Rectal smooth muscle tissue (tissue), 1 donor: Measurements from ENCODE around the gene FN1.

Source experiments
- H3K27ac ChIP-seq: one replicate; pipeline ENCODE4 v1.7.0; 2013; ENCODE audit warnings: low read depth, low read length, inconsistent platforms
- H3K27me3 ChIP-seq: one replicate; pipeline ENCODE4 v1.7.0; 2013; ENCODE audit warnings: low read length; ENCODE audit not compliant: control insufficient read depth, insufficient read depth
- H3K36me3 ChIP-seq: one replicate; pipeline ENCODE4 v1.7.0; 2013; ENCODE audit warnings: low read length; ENCODE audit not compliant: control insufficient read depth, insufficient read depth
- H3K4me1 ChIP-seq: one replicate; pipeline ENCODE4 v1.7.0; 2013; ENCODE audit warnings: low read length; ENCODE audit not compliant: control insufficient read depth, insufficient read depth
- H3K4me3 ChIP-seq: one replicate; pipeline ENCODE4 v1.7.0; 2013; ENCODE audit warnings: low read length
- H3K9ac ChIP-seq: one replicate; pipeline ENCODE4 v1.7.0; 2013; ENCODE audit warnings: low read length

The FN1 gene

GRCh38 chr2:215378045-215378444 lies 57.8 kb downstream of the FN1 start:
- Histone ChIP-seq H3K9ac (no peak overlapping the region), H3K36me3 (peaks cover 40% of the 10 kb centered on the region), H3K4me3 (no peak overlapping the region), H3K27ac (no peak overlapping the region), H3K4me1 (no peaks in the 10 kb centered on the region), H3K27me3 (no peaks in the 10 kb centered on the region)

- Histone ChIP-seq H3K4me3 (no peak overlapping the region), H3K9ac (no peak overlapping the region), H3K36me3 (peaks cover 36% of the 10 kb centered on the region), H3K4me1 (no peaks in the 10 kb centered on the region), H3K27ac (no peak overlapping the region), H3K27me3 (no peaks in the 10 kb centered on the region)
These were observed 58.6 kb downstream of the FN1 start for GRCh38 chr2:215377283-215377682.

- Histone ChIP-seq H3K4me3 (no peak overlapping the region), H3K27ac (no peak overlapping the region), H3K36me3 (peaks cover 32% of the 10 kb centered on the region), H3K4me1 (no peaks in the 10 kb centered on the region), H3K27me3 (no peaks in the 10 kb centered on the region), H3K9ac (no peak overlapping the region)
These were observed 59.6 kb downstream of the FN1 start for GRCh38 chr2:215376103-215376780.

- no peaks in the 10 kb centered on the region for H3K27me3 ChIP-seq
- H3K9ac ChIP-seq = no peak overlapping the region
- H3K4me1 ChIP-seq = no peaks in the 10 kb centered on the region
- no peak overlapping the region for H3K27ac ChIP-seq
- H3K4me3 ChIP-seq = no peak overlapping the region
- H3K36me3 ChIP-seq = peaks cover 34% of the 10 kb centered on the region
These were observed 60.4 kb downstream of the FN1 start for GRCh38 chr2:215375467-215375830.

GRCh38 chr2:215374642-215375466 lies 61.0 kb downstream of the FN1 start:
- Histone ChIP-seq H3K4me1 (no peaks in the 10 kb centered on the region), H3K36me3 (peaks cover 35% of the 10 kb centered on the region), H3K4me3 (no peak overlapping the region), H3K27me3 (no peaks in the 10 kb centered on the region), H3K27ac (peak overlapping the region; percentile 7), H3K9ac (no peak overlapping the region)

- peaks cover 41% of the 10 kb centered on the region for H3K36me3 ChIP-seq
These were observed 61.9 kb downstream of the FN1 start for GRCh38 chr2:215374002-215374401.

GRCh38 chr2:215372968-215373649 lies 62.8 kb downstream of the FN1 start:
- peaks cover 41% of the 10 kb centered on the region for H3K36me3 ChIP-seq
- no peak overlapping the region for H3K4me3 ChIP-seq

More at GRCh38 chr2:215374002-215374401, 61.9 kb downstream of the FN1 start:
- Histone ChIP-seq H3K4me1 (no peaks in the 10 kb centered on the region), H3K27ac (no peak overlapping the region), H3K9ac (no peak overlapping the region), H3K4me3 (no peak overlapping the region), H3K27me3 (no peaks in the 10 kb centered on the region)

GRCh38 chr2:215371915-215372897 lies 63.7 kb downstream of the FN1 start:
- Histone ChIP-seq H3K27ac (no peak overlapping the region), H3K4me1 (no peaks in the 10 kb centered on the region), H3K36me3 (peaks cover 37% of the 10 kb centered on the region), H3K9ac (no peak overlapping the region), H3K4me3 (no peak overlapping the region), H3K27me3 (no peaks in the 10 kb centered on the region)

More at GRCh38 chr2:215372968-215373649, 62.8 kb downstream of the FN1 start:
- Histone ChIP-seq H3K4me1 (no peaks in the 10 kb centered on the region), H3K27me3 (no peaks in the 10 kb centered on the region), H3K9ac (no peak overlapping the region), H3K27ac (no peak overlapping the region)

- H3K27ac ChIP-seq = peak overlapping the region; percentile 33
- H3K27me3 ChIP-seq = no peaks in the 10 kb centered on the region
- peaks cover 34% of the 10 kb centered on the region for H3K36me3 ChIP-seq
- no peak overlapping the region for H3K4me3 ChIP-seq
- no peak overlapping the region for H3K9ac ChIP-seq
- no peaks in the 10 kb centered on the region for H3K4me1 ChIP-seq
These were observed 65.5 kb downstream of the FN1 start for GRCh38 chr2:215370112-215370965.

- H3K4me1 ChIP-seq = no peaks in the 10 kb centered on the region
- no peak overlapping the region for H3K27ac ChIP-seq
- H3K9ac ChIP-seq = no peak overlapping the region
- H3K4me3 ChIP-seq = no peak overlapping the region
- peaks cover 31% of the 10 kb centered on the region for H3K36me3 ChIP-seq
- no peaks in the 10 kb centered on the region for H3K27me3 ChIP-seq
These were observed 66.6 kb downstream of the FN1 start for GRCh38 chr2:215369181-215369760.

- no peak overlapping the region for H3K4me3 ChIP-seq
- no peaks in the 10 kb centered on the region for H3K4me1 ChIP-seq
- H3K9ac ChIP-seq = no peak overlapping the region
- H3K27ac ChIP-seq = no peak overlapping the region
- H3K27me3 ChIP-seq = no peaks in the 10 kb centered on the region
- peaks cover 35% of the 10 kb centered on the region for H3K36me3 ChIP-seq
These were observed 67.4 kb downstream of the FN1 start for GRCh38 chr2:215368493-215368809.
